SK-N-SH (cell line): Measurements from ENCODE around the gene ADCYAP1R1. TPM values are rescaled to one million over a fixed set of nuclear protein-coding genes. Genes with fewer than 3 reads are reported as not detected.

Experiments used
- CTCF ChIA-PET: fragments of 300-600, 350-600 bp; formaldehyde crosslinking; extraction: SDS; loops from one replicate; lab custom pipeline; 2021; lab: Yijun Ruan, JAX
- POLR2A ChIA-PET: fragments of 350-600 bp; sonication (Branson Sonifier 250); formaldehyde crosslinking; extraction: SDS; loops from one replicate; lab custom pipeline; 2020; ENCODE audit warnings: antibody characterized with exemption, inconsistent platforms; lab: Yijun Ruan, JAX
- DNase-seq: peaks from one replicate; pipeline ENCODE4 v3.0.0; 2012
- H2AFZ ChIP-seq: fragments of 200-600 bp; sonication (generic); 2 replicates; pipeline ENCODE4 v1.8.1; 2016; ENCODE audit warnings: antibody characterized with exemption, mild to moderate bottlenecking, low read depth
- H3F3A ChIP-seq: fragments of 200-600 bp; sonication (generic); replicated peaks from 2 replicates; pipeline ENCODE3; 2016; ENCODE audit warnings: antibody characterized with exemption, mild to moderate bottlenecking; ENCODE audit not compliant: insufficient read depth
- H3K27ac ChIP-seq, 2 experiments: fragments of 200-500 bp in 1 of 2; fragments of 200-600 bp in 1 of 2; sonication (Bioruptor generic) in 1 of 2; sonication (generic), shearing (Covaris generic) in 1 of 2; 2 replicates each; pipeline versions ENCODE4 v1.5.1 to v1.6.1; 2014 to 2016; ENCODE audit warnings: low read depth in 2 of 2, inconsistent platforms in 1 of 2, low read length in 1 of 2, mild to moderate bottlenecking in 1 of 2, mixed read lengths in 1 of 2
- H3K27me3 ChIP-seq: fragments of 200-600 bp; sonication (generic), shearing (Covaris generic); 2 replicates; pipeline ENCODE4 v1.6.1; 2016; ENCODE audit warnings: mixed run types; ENCODE audit not compliant: insufficient read depth
- H3K36me3 ChIP-seq, 2 experiments: fragments of 200-500 bp in 1 of 2; fragments of 200-600 bp in 1 of 2; sonication (Bioruptor generic) in 1 of 2; sonication (generic) in 1 of 2; replicated peaks in 1 of 2; 2 replicates each; pipeline versions ENCODE3 to v1.5.1; 2014 to 2016; ENCODE audit warnings: low read length in 1 of 2, mild to moderate bottlenecking in 1 of 2; ENCODE audit not compliant: insufficient read depth in 2 of 2, control insufficient read depth in 1 of 2
- H3K4me1 ChIP-seq, 2 experiments: fragments of 200-500 bp in 1 of 2; fragments of 200-600 bp in 1 of 2; sonication (Bioruptor generic) in 1 of 2; sonication (generic), shearing (Covaris generic) in 1 of 2; 2 replicates each; pipeline versions ENCODE4 v1.5.1 to v1.6.1; 2014 to 2016; ENCODE audit warnings: low read depth in 1 of 2, low read length in 1 of 2, mixed run types in 1 of 2; ENCODE audit not compliant: insufficient read depth in 2 of 2, control insufficient read depth in 1 of 2
- H3K4me2 ChIP-seq: fragments of 200-600 bp; sonication (generic), shearing (Covaris generic); 2 replicates; pipeline ENCODE4 v1.6.1; 2017; ENCODE audit warnings: mixed run types
- H3K4me3 ChIP-seq, 2 experiments: fragments of 200-500 bp in 1 of 2; fragments of 200-600 bp in 1 of 2; sonication (Bioruptor generic) in 1 of 2; sonication (generic), shearing (Covaris generic) in 1 of 2; 2 replicates each; pipeline versions ENCODE4 v1.5.1 to v1.8.1; 2014 to 2016; ENCODE audit warnings: low read depth in 2 of 2, inconsistent platforms in 1 of 2, low read length in 1 of 2, mild to moderate bottlenecking in 1 of 2, mixed read lengths in 1 of 2, moderate library complexity in 1 of 2
- H3K79me2 ChIP-seq: fragments of 200-600 bp; sonication (generic); 2 replicates; pipeline ENCODE4 v1.8.1; 2017; ENCODE audit warnings: mild to moderate bottlenecking; ENCODE audit not compliant: insufficient read depth
- H3K9ac ChIP-seq: fragments of 200-600 bp; sonication (generic); 2 replicates; pipeline ENCODE4 v1.6.1; 2017; ENCODE audit warnings: mixed run types
- H3K9me2 ChIP-seq: fragments of 200-600 bp; sonication (generic); 2 replicates; pipeline ENCODE4 v1.6.1; 2017; ENCODE audit warnings: mixed run types
- H3K9me3 ChIP-seq: fragments of 200-600 bp; sonication (generic); 2 replicates; pipeline ENCODE4 v1.6.1; 2017; ENCODE audit warnings: mixed run types, mild to moderate bottlenecking, moderate library complexity
- H4K20me1 ChIP-seq: fragments of 200-600 bp; sonication (generic); 2 replicates; pipeline ENCODE4 v1.6.1; 2017; ENCODE audit warnings: mild to moderate bottlenecking, mixed run types; ENCODE audit not compliant: insufficient read depth
- GABPA ChIP-seq: IDR thresholded peaks from 2 replicates; pipeline ENCODE4 v1.4.0; 2012; ENCODE audit warnings: low read depth, mild to moderate bottlenecking
- GATA2 ChIP-seq: sonication (generic); formaldehyde crosslinking; IDR thresholded peaks from 2 replicates; pipeline ENCODE4 v1.5.0; 2020; ENCODE audit warnings: mild to moderate bottlenecking, missing genetic modification reagents
- NRF1 ChIP-seq: IDR thresholded peaks from 2 replicates; pipeline ENCODE4 v1.6.1; 2012; ENCODE audit warnings: low read depth, mild to moderate bottlenecking, low read length
- RAD21 ChIP-seq: IDR thresholded peaks from 2 replicates; pipeline ENCODE4 v1.6.1; 2012; ENCODE audit warnings: mild to moderate bottlenecking, low read length
- WGBS: methylation state at CpG from one replicate; pipeline ENCODE4 v1.1.6; 2017; ENCODE audit warnings: low lambda C conversion rate; 5-methylcytosine and 5-hydroxymethylcytosine counted together
- polyA plus RNA-seq, 3 experiments: library from polyadenylated mRNA; depleted of rRNA; stranded (reverse); fragments of >200 nt; gene quantifications; 2 replicates each; pipeline ENCODE4 v1.2.3, GENCODE V29; 2012
- TF ChIP-seq, protein P1 (sequence below): IDR thresholded peaks from 2 replicates; pipeline ENCODE4 v1.4.0; 2012; ENCODE audit warnings: low read depth, borderline replicate concordance

The ADCYAP1R1 gene
- polyA plus RNA-seq, 1 of the 3 experiments (the other 2 are of a cell fraction), result 0.08 TPM

DNA sequence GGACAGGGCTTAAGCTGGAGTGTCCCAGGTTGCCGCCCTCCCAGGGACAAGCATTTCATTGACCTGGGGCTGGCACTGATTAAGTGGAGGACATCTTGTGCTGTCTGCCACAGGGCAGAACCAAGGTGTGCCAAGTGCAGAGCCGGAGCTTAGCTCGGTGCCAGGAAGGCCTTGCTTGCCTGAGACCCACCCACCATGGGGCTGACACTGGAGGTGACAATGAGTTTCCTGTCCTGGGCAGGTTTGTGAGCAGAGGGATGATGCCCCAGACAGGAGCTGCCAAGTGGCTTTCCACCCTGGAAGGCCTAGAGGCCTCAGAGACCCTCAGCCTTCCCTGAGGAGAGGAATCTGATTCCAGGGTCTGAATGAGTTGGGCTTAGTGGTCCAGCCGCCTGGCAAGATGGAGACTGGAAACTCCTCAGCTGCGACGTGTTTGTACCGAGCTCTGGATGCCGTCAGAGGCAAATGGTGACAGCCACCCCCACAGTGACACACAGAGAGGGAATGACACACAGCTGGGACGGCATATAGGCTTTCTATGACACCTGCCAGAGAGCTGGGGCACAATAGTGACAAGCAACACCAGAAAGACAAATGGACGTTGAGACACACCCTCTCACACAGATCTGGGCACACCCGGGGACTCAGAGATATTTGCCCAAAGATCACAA lies 2.6 kb downstream of the ADCYAP1R1 start:
- ChIA-PET CTCF (interaction anchor here (0.6 to 31.5 kb wide), 11 partner anchors 9 to 145 kb away, joined by 3 to 337 read pairs (median 8); no protein-coding TSS in a partner anchor), POLR2A (no interaction called here)
- Histone ChIP-seq H3F3A (no peaks in the 10 kb centered on the region), H3K4me3 (no peak overlapping the region), H3K79me2 (no peaks in the 10 kb centered on the region), H3K27ac (no peak overlapping the region), H3K9me2 (no peaks in the 10 kb centered on the region), H3K9ac (no peak overlapping the region), H3K4me2 (no peak overlapping the region), H3K9me3 (no peaks in the 10 kb centered on the region), H3K36me3 (no peaks in the 10 kb centered on the region), H3K4me1 (peaks cover 0 to 40% of the 10 kb centered on the region in 2 experiments; a peak in 1 of 4 replicates), H2AFZ (no peak overlapping the region), H4K20me1 (no peaks in the 10 kb centered on the region), H3K27me3 (peaks cover 47% of the 10 kb centered on the region)
- DNase-seq, result no peak
- WGBS, result 49% methylated on average over 9 of the region's 11 CpGs
- TF ChIP-seq RAD21, result no peak
- no peak for TF ChIP-seq GATA2

DNA sequence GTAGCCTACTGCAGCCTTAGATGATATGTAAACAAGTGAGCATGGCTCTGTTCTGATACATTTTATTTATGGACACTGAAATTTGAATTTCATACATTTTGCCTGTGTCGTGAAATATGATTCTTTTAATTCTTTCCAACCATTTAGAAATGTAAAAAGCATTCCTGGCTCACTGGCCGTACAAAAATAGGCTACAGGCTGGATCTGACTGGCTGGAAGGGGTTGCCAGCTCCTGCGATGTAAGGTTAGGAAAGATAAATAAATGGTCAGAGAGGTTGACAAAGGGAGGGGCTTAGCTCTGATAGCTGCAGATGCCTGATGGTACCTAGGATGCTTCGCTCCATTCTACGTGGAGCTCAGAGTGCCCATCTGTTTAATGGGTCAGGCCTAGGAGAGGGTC lies 3.4 kb downstream of the ADCYAP1R1 start:
- Histone ChIP-seq H3K79me2 (no peaks in the 10 kb centered on the region), H3K27ac (no peak overlapping the region), H3K4me1 (peaks cover 0 to 33% of the 10 kb centered on the region in 2 experiments; a peak in 1 of 4 replicates), H4K20me1 (no peaks in the 10 kb centered on the region), H3K36me3 (no peaks in the 10 kb centered on the region), H3K9me2 (no peaks in the 10 kb centered on the region), H3K9me3 (no peaks in the 10 kb centered on the region), H3K4me2 (no peak overlapping the region), H3K9ac (no peak overlapping the region), H3K4me3 (no peak overlapping the region), H2AFZ (no peak overlapping the region), H3F3A (no peaks in the 10 kb centered on the region), H3K27me3 (peaks cover 40% of the 10 kb centered on the region)
- CTCF ChIA-PET, result interaction anchor here (0.7 to 31.5 kb wide), 10 partner anchors 10 to 315 kb away, joined by 3 to 337 read pairs (median 4); no protein-coding TSS in a partner anchor
- POLR2A ChIA-PET, result no interaction called here
- 67% methylated on average over 5 of the region's 5 CpGs for WGBS
- DNase-seq, result no peak
- TF ChIP-seq NRF1 (no peak), GABPA (no peak)

DNA sequence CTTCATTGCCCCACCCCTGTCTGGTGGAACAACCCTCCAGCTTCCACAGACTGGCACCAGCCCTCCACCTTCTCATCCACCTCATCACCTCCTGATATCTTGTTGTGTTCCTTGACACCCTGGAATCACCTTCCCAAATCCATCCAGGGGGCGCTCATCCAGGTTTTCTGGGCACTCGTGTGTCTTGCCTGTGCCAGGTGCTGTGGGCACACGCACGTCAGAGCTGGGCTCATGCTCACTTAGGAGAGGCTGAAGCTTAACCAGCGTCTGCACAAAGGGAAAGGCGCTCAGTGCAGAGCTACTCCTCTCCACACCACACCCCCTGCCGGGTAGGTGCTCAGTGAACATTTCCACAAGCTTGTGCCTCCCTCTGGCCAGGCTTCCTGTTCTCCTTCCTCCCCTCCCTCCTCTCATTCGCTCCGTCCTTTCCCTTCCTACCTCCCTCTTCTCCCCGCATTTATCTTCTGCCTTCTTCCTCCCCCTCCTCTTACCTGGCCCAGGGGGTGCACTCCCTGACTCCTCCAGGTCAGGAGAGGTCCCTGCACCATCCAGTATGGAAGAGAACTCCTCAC lies 4.8 kb downstream of the ADCYAP1R1 start:
- no peak overlapping the region for H2AFZ ChIP-seq
- H3K27ac ChIP-seq, result no peak overlapping the region
- H3K27me3 ChIP-seq, result peaks cover 26% of the 10 kb centered on the region
- H3K4me2 ChIP-seq, result no peak overlapping the region
- no peaks in the 10 kb centered on the region for H3K36me3 ChIP-seq
- no peaks in the 10 kb centered on the region for H3K9me3 ChIP-seq
- 73% methylated on average over 10 of the region's 10 CpGs for WGBS
- H3K9ac ChIP-seq, result no peak overlapping the region
- no peaks in the 10 kb centered on the region for H3K79me2 ChIP-seq
- CTCF ChIA-PET, result interaction anchor here (0.6 to 31.5 kb wide), 14 partner anchors 10 to 1425 kb away, joined by 3 to 337 read pairs (median 5); no protein-coding TSS in a partner anchor
- no peaks in the 10 kb centered on the region for H3F3A ChIP-seq
- H3K4me1 ChIP-seq, result peaks cover 0 to 34% of the 10 kb centered on the region in 2 experiments; a peak in 1 of 4 replicates
- POLR2A ChIA-PET, result no interaction called here
- TF ChIP-seq, protein P1, sequence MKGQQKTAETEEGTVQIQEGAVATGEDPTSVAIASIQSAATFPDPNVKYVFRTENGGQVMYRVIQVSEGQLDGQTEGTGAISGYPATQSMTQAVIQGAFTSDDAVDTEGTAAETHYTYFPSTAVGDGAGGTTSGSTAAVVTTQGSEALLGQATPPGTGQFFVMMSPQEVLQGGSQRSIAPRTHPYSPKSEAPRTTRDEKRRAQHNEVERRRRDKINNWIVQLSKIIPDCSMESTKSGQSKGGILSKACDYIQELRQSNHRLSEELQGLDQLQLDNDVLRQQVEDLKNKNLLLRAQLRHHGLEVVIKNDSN, result no peak
- no peaks in the 10 kb centered on the region for H3K9me2 ChIP-seq
- no peak overlapping the region for H3K4me3 ChIP-seq
- no peak for DNase-seq
- no peaks in the 10 kb centered on the region for H4K20me1 ChIP-seq
